GM12865 (cell line): ENCODE data around the gene MRPS18B.

Experiments
- DNase-seq: peaks from one replicate; pipeline ENCODE4 v3.0.0; 2010; ENCODE audit warnings: low read depth
- H3K4me3 ChIP-seq: 2 replicates; pipeline ENCODE4 v1.5.1; 2011; ENCODE audit warnings: mild to moderate bottlenecking, low read depth, low read length, control low read depth
- CTCF ChIP-seq: IDR thresholded peaks from 2 replicates; pipeline ENCODE4 v1.5.1; 2011; ENCODE audit warnings: low read length, control low read depth, low read depth, inconsistent platforms; ENCODE audit not compliant: insufficient read depth; ENCODE audit errors: missing control alignments

MRPS18B gene

GRCh38 chr6:30572148-30572547 is 45.5 kb upstream of the MRPS18B start:
- H3K4me3 ChIP-seq, result peak overlapping the region; percentile 95
- no peak for TF ChIP-seq CTCF
- DNase-seq, result no peak

- H3K4me3 ChIP-seq, result no peak overlapping the region
- DNase-seq, result no peak
- no peak for TF ChIP-seq CTCF
These were observed 44.5 kb upstream of the MRPS18B start for GRCh38 chr6:30573113-30573512.

- TF ChIP-seq CTCF, result no peak
- no peak for DNase-seq
- H3K4me3 ChIP-seq, result no peak overlapping the region
These were observed 39.6 kb upstream of the MRPS18B start for GRCh38 chr6:30578051-30578450.

GRCh38 chr6:30583921-30584320 is 33.7 kb upstream of the MRPS18B start:
- DNase-seq, result no peak
- no peak overlapping the region for H3K4me3 ChIP-seq
- no peak for TF ChIP-seq CTCF

- TF ChIP-seq CTCF, result no peak
- no peak for DNase-seq
- no peak overlapping the region for H3K4me3 ChIP-seq
These were observed 27.8 kb upstream of the MRPS18B start for GRCh38 chr6:30589754-30590358.

- no peak for DNase-seq
- no peak for TF ChIP-seq CTCF
These were observed 27.1 kb upstream of the MRPS18B start for GRCh38 chr6:30590509-30590908.

GRCh38 chr6:30591008-30591407 is 26.6 kb upstream of the MRPS18B start:
- DNase-seq, result no peak
- H3K4me3 ChIP-seq, result no peak overlapping the region
- no peak for TF ChIP-seq CTCF

More at GRCh38 chr6:30590509-30590908, 27.1 kb upstream of the MRPS18B start:
- H3K4me3 ChIP-seq, result no peak overlapping the region
